Measurements from ENCODE around the gene NRG3.

GRCh38 chr10:82924711-82925110 lies 1049.7 kb downstream of the NRG3 start:
- no peak for TF ChIP-seq CTCF (IDR thresholded peaks at IDR 0.05; ENCODE audit: low read depth, low read length, poor library complexity, severe bottlenecking)
- TF ChIP-seq EZH2phosphoT487 (IDR thresholded peaks at IDR 0.05; ENCODE audit: borderline replicate concordance, low read length), result no peak

Data from DOHH2 (cell line).